Type B pancreatic cell (in vitro differentiated cells): Measurements from ENCODE around the gene ARHGAP6. TPM values are rescaled to one million over a fixed set of nuclear protein-coding genes. Genes with fewer than 3 reads are reported as not detected.

Source experiments
- DNase-seq: peaks from one replicate; pipeline ENCODE4 v3.0.0; 2021; ENCODE audit warnings: mixed read lengths; ENCODE audit not compliant: unreplicated experiment; ENCODE audit errors: extremely low spot score
- H3K27ac Mint-ChIP-seq: 2 replicates; pipeline ENCODE4 v1.8.0; 2021; ENCODE audit warnings: mild to moderate bottlenecking, mixed read lengths
- H3K27me3 Mint-ChIP-seq: 2 replicates; pipeline ENCODE4 v1.8.0; 2021; ENCODE audit warnings: mixed read lengths
- H3K36me3 Mint-ChIP-seq: 2 replicates; pipeline ENCODE4 v1.8.0; 2021; ENCODE audit warnings: mixed read lengths
- H3K4me1 Mint-ChIP-seq: one replicate; pipeline ENCODE4 v1.8.0; 2021; ENCODE audit warnings: mixed read lengths; ENCODE audit not compliant: unreplicated experiment
- H3K4me3 Mint-ChIP-seq: 2 replicates; pipeline ENCODE4 v1.8.0; 2021; ENCODE audit warnings: mild to moderate bottlenecking, mixed read lengths
- H3K9me3 Mint-ChIP-seq: 2 replicates; pipeline ENCODE4 v1.8.0; 2021; ENCODE audit warnings: mixed read lengths
- CTCF ChIP-seq: fragments of 200-600 bp; sonication (generic); conservative IDR thresholded peaks from 2 replicates; pipeline ENCODE4 v1.5.0; 2021; ENCODE audit warnings: antibody characterized with exemption, mild to moderate bottlenecking
- total RNA-seq: library from RNA; stranded (reverse); gene quantifications from 2 replicates; pipeline ENCODE4 v1.2.1, GENCODE V29; 2021; ENCODE audit warnings: low replicate concordance

ARHGAP6 gene
- total RNA-seq, 1 donor from 2014 or later = 10.1 TPM

- no peak for DNase-seq
- H3K36me3 Mint-ChIP-seq = no peaks in the 10 kb centered on the region
- no peak overlapping the region for H3K4me3 Mint-ChIP-seq
- peaks cover 1% of the 10 kb centered on the region for H3K4me1 Mint-ChIP-seq
- no peak for TF ChIP-seq CTCF
- H3K27ac Mint-ChIP-seq = no peak overlapping the region
- no peaks in the 10 kb centered on the region for H3K9me3 Mint-ChIP-seq
- peaks cover 31% of the 10 kb centered on the region for H3K27me3 Mint-ChIP-seq
These were observed 6.5 kb upstream of the ARHGAP6 start for GRCh38 chrX:11672213-11672612.

- peaks cover 43% of the 10 kb centered on the region for H3K27me3 Mint-ChIP-seq
- TF ChIP-seq CTCF = no peak
- no peak overlapping the region for H3K27ac Mint-ChIP-seq
- DNase-seq = no peak
- H3K4me3 Mint-ChIP-seq = no peak overlapping the region
- no peaks in the 10 kb centered on the region for H3K36me3 Mint-ChIP-seq
- peaks cover 5% of the 10 kb centered on the region for H3K4me1 Mint-ChIP-seq
- no peaks in the 10 kb centered on the region for H3K9me3 Mint-ChIP-seq
These were observed 4.6 kb upstream of the ARHGAP6 start for GRCh38 chrX:11670316-11670715.

- no peak for DNase-seq
- Mint-ChIP-seq H3K4me1 (peaks cover 8% of the 10 kb centered on the region), H3K9me3 (no peaks in the 10 kb centered on the region), H3K27me3 (peaks cover 52% of the 10 kb centered on the region), H3K27ac (no peak overlapping the region), H3K36me3 (no peaks in the 10 kb centered on the region), H3K4me3 (peak overlapping the region; percentile 88)
- TF ChIP-seq CTCF = no peak
These were observed 1.4 kb upstream of the ARHGAP6 start for GRCh38 chrX:11666952-11667685.

GRCh38 chrX:11666164-11666563 is 444 bp upstream of the ARHGAP6 start:
- peaks cover 54% of the 10 kb centered on the region for H3K27me3 Mint-ChIP-seq
- H3K4me3 Mint-ChIP-seq = peak overlapping the region; percentile 88
- no peaks in the 10 kb centered on the region for H3K36me3 Mint-ChIP-seq
- TF ChIP-seq CTCF = no peak
- peak; percentile 71 for DNase-seq
- H3K9me3 Mint-ChIP-seq = no peaks in the 10 kb centered on the region
- no peak overlapping the region for H3K27ac Mint-ChIP-seq
- H3K4me1 Mint-ChIP-seq = peaks cover 8% of the 10 kb centered on the region

- Mint-ChIP-seq H3K36me3 (no peaks in the 10 kb centered on the region), H3K4me1 (peaks cover 8% of the 10 kb centered on the region), H3K27ac (no peak overlapping the region), H3K27me3 (peaks cover 52% of the 10 kb centered on the region), H3K9me3 (no peaks in the 10 kb centered on the region), H3K4me3 (peak overlapping the region; percentile 74)
- peak; percentile 7 for TF ChIP-seq CTCF
- peak; percentile 65 for DNase-seq
These were observed 1.2 kb downstream of the ARHGAP6 start for GRCh38 chrX:11664211-11665167.
